ENCODE measurements around the gene INTS7. TPM values are rescaled to one million over a fixed set of nuclear protein-coding genes. Genes with fewer than 3 reads are reported as not detected.
A peak's percentile ranks its signal among the peaks of the same experiment; 100 is the strongest.
"Not testable (repeated sequence)": the region's sequence is repeated elsewhere in the genome, so short reads cannot be mapped to it uniquely, and the experiment has no call there.

INTS7 gene
- total RNA-seq, 1 donor from 2014 or later, result 9.5 TPM

DNA sequence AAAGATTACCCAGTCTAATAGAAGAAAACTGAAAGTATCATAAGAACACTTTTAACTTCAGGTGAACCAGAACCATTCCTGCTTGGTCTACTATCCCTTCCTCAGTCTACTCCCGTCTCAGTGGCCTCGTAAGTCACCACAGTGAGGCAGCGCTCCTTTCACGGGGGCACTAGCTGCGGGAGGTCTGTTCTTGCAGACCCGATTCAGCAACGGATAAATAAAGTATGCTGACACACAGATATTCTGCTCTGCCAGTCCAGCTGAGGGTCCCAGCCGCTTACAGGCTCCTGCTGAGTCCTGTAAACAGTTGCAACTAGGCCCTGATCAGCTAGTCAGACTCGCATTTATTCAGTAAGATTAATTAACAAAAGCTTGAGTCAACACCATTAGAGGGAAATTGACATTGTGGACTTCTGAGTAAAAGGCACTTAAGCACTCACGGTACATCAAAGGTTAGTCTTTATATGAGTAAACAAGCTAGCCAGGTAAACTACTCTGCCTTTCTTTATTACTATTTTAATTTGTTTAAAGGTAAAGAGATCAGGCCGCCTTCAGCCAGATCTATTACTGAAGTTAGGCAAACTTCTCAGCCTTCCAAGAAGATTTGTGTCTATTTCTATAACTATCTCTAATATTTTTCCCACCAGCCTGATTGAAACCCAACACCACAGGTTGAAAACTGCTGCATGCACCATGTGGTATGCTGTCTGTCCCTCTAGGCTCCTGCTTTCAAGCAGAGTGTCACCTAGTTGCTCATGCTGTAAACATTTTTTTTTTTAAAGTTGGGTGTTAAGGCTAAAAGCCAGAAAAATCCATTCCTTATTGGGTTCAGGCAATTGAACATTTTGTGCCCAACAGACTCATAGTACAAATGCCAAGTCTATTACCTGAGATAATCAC is 87.7 kb downstream of the INTS7 start:
- TF ChIP-seq, protein P1, sequence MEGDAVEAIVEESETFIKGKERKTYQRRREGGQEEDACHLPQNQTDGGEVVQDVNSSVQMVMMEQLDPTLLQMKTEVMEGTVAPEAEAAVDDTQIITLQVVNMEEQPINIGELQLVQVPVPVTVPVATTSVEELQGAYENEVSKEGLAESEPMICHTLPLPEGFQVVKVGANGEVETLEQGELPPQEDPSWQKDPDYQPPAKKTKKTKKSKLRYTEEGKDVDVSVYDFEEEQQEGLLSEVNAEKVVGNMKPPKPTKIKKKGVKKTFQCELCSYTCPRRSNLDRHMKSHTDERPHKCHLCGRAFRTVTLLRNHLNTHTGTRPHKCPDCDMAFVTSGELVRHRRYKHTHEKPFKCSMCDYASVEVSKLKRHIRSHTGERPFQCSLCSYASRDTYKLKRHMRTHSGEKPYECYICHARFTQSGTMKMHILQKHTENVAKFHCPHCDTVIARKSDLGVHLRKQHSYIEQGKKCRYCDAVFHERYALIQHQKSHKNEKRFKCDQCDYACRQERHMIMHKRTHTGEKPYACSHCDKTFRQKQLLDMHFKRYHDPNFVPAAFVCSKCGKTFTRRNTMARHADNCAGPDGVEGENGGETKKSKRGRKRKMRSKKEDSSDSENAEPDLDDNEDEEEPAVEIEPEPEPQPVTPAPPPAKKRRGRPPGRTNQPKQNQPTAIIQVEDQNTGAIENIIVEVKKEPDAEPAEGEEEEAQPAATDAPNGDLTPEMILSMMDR (IDR thresholded peaks at IDR 0.05; ENCODE audit: borderline replicate concordance), result no peak
- H3K9me3 ChIP-seq (replicated peaks), result no peaks in the 10 kb centered on the region
- H3K27me3 ChIP-seq (ENCODE audit: low read depth), result no peaks in the 10 kb centered on the region
- intact Hi-C loops (cut with micrococcal nuclease), result no loop called here
- H3K27ac ChIP-seq (replicated peaks), result no peak overlapping the region
- H3K36me3 ChIP-seq, result peaks cover 19% of the 10 kb centered on the region
- no peak overlapping the region for H3K4me3 ChIP-seq
- no peaks in the 10 kb centered on the region for H3K4me1 ChIP-seq
- DNase-seq, result no peak

DNA sequence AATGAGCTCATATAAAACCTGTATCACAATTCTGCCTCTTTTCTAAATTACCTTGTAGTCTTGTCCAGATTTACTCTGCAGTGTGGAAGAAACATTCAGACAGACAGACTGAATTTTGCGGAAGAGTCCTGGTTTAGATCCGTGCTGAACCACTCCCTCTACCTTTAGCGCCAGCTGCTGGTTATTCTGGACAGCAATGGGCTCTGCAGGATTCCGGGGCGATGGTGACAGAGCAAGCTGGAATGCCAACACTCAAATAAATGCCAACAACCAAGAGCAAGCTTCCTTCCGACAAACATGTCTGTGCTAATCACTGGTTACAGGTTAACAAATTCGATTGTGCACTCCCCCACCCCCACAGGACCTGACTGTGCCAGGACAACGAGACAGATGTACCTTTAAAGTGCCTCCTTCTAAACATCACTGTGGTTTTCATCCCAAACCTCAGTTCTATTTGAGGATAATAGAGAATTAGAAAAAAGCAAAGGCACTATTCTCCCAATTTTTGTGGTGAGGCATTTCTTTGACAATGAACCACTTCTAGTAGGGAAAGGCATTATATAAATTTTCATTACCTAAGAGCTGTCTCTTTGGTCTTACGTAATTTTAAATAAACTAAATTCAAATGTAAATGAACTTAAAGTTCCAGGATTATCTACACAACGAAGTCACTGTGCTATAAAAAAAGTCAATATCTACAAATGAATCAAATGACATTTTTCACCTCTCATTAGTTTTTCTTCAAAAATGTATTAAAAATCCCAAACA is 90.4 kb downstream of the INTS7 start:
- TF ChIP-seq, protein P1 (IDR thresholded peaks at IDR 0.05; ENCODE audit: borderline replicate concordance), result peak; percentile 60
- DNase-seq, result no peak
- intact Hi-C loops (cut with micrococcal nuclease), result no loop called here
- Histone ChIP-seq H3K4me3 (no peak overlapping the region), H3K36me3 (peaks cover 10% of the 10 kb centered on the region), H3K27ac (replicated peaks) (no peak overlapping the region), H3K9me3 (replicated peaks) (no peaks in the 10 kb centered on the region), H3K27me3 (ENCODE audit: low read depth) (no peaks in the 10 kb centered on the region), H3K4me1 (no peaks in the 10 kb centered on the region)

- Histone ChIP-seq H3K27me3 (ENCODE audit: low read depth) (no peaks in the 10 kb centered on the region), H3K9me3 (replicated peaks) (no peaks in the 10 kb centered on the region), H3K4me1 (no peaks in the 10 kb centered on the region), H3K27ac (replicated peaks) (no peak overlapping the region), H3K4me3 (no peak overlapping the region), H3K36me3 (peaks cover 6% of the 10 kb centered on the region)
- intact Hi-C loops (cut with micrococcal nuclease), result no loop called here
- TF ChIP-seq, protein P1 (IDR thresholded peaks at IDR 0.05; ENCODE audit: borderline replicate concordance), result no peak
- no peak for DNase-seq
These were observed 92.8 kb downstream of the INTS7 start for GRCh38 chr1:211942583-211942982.

DNA sequence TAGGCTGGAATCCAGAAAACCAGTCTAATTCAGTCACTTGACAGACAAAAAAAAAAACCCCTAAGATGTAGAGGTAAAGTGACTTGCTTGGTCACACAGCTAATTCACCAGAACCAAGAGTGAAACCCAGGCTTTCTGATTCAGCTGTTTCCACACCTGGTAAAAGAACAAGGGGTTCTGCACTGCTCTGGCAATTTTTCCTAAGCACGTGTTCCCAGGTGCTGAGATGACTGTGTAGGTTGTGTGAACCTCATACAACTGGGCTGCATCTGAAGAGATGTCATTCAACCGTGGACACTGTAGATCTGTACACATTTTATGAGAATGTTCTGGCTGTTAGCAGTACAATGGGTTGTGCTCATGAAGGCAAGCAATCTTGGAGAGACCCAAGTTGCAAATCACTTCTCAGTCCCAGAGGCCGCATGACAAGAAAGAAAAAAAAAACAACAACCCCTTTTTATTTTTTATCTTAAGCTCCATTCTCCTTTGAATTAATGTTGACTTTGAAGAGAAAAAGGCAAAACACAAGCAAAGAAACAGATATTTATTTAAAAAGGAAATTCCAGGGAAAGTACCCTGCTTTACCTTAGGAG is 95.4 kb downstream of the INTS7 start:
- H3K4me3 ChIP-seq, result no peak overlapping the region
- TF ChIP-seq, protein P1 (IDR thresholded peaks at IDR 0.05; ENCODE audit: borderline replicate concordance), result no peak
- no peak overlapping the region for H3K27ac ChIP-seq (replicated peaks)
- H3K9me3 ChIP-seq (replicated peaks), result no peaks in the 10 kb centered on the region
- DNase-seq, result no peak
- no peaks in the 10 kb centered on the region for H3K4me1 ChIP-seq
- intact Hi-C loops (cut with micrococcal nuclease), result no loop called here
- H3K36me3 ChIP-seq, result peaks cover 3% of the 10 kb centered on the region
- H3K27me3 ChIP-seq (ENCODE audit: low read depth), result no peaks in the 10 kb centered on the region

GRCh38 chr1:211938561-211938997 is 96.8 kb downstream of the INTS7 start:
- H3K27me3 ChIP-seq (ENCODE audit: low read depth), result no peaks in the 10 kb centered on the region
- TF ChIP-seq, protein P1 (IDR thresholded peaks at IDR 0.05; ENCODE audit: borderline replicate concordance), result no peak
- no peaks in the 10 kb centered on the region for H3K4me1 ChIP-seq
- no peak overlapping the region for H3K27ac ChIP-seq (replicated peaks)
- no peak for DNase-seq
- intact Hi-C loops (cut with micrococcal nuclease), result no loop called here
- peak overlapping the region; percentile 49 for H3K4me3 ChIP-seq
- peaks cover 3% of the 10 kb centered on the region for H3K36me3 ChIP-seq
- no peaks in the 10 kb centered on the region for H3K9me3 ChIP-seq (replicated peaks)

- H3K27ac ChIP-seq (replicated peaks); DNase-seq; H3K36me3 ChIP-seq; H3K27me3 ChIP-seq (ENCODE audit: low read depth); H3K4me3 ChIP-seq; H3K4me1 ChIP-seq; H3K9me3 ChIP-seq (replicated peaks); intact Hi-C loops (cut with micrococcal nuclease): not testable (repeated sequence)
These were observed 97.9 kb downstream of the INTS7 start for GRCh38 chr1:211937422-211937821.

Data from left ventricle myocardium inferior (tissue), 1 donor.